ENCODE results near the gene HEXA.
"Not testable (repeated sequence)": the region's sequence is repeated elsewhere in the genome, so short reads cannot be mapped to it uniquely, and the experiment has no call there.

GRCh38 chr15:72379106-72379505 lies 3.3 kb upstream of the HEXA start:
- TF ChIP-seq CTCF (IDR thresholded peaks at IDR 0.05 in 4 of 5, conservative IDR thresholded peaks at IDR 0.05 in 1 of 5); POLR2A (IDR thresholded peaks at IDR 0.05): not testable (repeated sequence)
